WI38 (cell line): ENCODE results near the gene CAPN5.

ENCODE experiments used
- H3K4me3 ChIP-seq: 2 replicates; pipeline ENCODE4 v1.5.1; 2011; ENCODE audit warnings: low read depth, mild to moderate bottlenecking, control low read depth, low read length
- TF ChIP-seq, protein P1 (sequence below): IDR thresholded peaks from 2 replicates; pipeline ENCODE4 v1.5.1; 2012; ENCODE audit warnings: low read depth, mild to moderate bottlenecking, control low read depth, low read length

CAPN5 gene

GRCh38 chr11:77083566-77084245, 16.9 kb downstream of the CAPN5 start:
- TF ChIP-seq, protein P1, sequence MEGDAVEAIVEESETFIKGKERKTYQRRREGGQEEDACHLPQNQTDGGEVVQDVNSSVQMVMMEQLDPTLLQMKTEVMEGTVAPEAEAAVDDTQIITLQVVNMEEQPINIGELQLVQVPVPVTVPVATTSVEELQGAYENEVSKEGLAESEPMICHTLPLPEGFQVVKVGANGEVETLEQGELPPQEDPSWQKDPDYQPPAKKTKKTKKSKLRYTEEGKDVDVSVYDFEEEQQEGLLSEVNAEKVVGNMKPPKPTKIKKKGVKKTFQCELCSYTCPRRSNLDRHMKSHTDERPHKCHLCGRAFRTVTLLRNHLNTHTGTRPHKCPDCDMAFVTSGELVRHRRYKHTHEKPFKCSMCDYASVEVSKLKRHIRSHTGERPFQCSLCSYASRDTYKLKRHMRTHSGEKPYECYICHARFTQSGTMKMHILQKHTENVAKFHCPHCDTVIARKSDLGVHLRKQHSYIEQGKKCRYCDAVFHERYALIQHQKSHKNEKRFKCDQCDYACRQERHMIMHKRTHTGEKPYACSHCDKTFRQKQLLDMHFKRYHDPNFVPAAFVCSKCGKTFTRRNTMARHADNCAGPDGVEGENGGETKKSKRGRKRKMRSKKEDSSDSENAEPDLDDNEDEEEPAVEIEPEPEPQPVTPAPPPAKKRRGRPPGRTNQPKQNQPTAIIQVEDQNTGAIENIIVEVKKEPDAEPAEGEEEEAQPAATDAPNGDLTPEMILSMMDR: no peak
- no peak overlapping the region for H3K4me3 ChIP-seq

- TF ChIP-seq, protein P1: no peak
- no peak overlapping the region for H3K4me3 ChIP-seq
These were observed 17.9 kb downstream of the CAPN5 start for GRCh38 chr11:77084581-77085191.

DNA sequence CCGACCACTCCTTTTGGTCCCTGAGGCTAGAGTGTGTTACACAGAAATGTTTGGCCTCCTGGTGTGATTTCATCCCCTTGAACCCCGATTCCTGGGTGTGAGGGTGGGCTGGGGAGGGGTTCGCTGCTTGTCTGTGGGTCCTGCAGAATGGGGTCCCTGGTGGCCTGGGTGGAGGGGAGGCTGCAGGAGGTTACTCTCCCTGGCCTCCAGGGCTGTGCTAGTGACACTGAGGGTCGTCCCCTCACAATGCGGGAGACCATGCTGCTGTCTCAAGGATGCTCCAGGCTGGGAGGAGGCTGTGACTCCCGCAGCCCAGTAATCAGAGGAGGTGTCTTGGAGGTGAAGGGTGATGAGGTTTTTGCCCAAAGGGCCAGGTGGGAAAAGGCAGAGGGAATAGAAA, 18.9 kb downstream of the CAPN5 start:
- TF ChIP-seq, protein P1: no peak
- no peak overlapping the region for H3K4me3 ChIP-seq

DNA sequence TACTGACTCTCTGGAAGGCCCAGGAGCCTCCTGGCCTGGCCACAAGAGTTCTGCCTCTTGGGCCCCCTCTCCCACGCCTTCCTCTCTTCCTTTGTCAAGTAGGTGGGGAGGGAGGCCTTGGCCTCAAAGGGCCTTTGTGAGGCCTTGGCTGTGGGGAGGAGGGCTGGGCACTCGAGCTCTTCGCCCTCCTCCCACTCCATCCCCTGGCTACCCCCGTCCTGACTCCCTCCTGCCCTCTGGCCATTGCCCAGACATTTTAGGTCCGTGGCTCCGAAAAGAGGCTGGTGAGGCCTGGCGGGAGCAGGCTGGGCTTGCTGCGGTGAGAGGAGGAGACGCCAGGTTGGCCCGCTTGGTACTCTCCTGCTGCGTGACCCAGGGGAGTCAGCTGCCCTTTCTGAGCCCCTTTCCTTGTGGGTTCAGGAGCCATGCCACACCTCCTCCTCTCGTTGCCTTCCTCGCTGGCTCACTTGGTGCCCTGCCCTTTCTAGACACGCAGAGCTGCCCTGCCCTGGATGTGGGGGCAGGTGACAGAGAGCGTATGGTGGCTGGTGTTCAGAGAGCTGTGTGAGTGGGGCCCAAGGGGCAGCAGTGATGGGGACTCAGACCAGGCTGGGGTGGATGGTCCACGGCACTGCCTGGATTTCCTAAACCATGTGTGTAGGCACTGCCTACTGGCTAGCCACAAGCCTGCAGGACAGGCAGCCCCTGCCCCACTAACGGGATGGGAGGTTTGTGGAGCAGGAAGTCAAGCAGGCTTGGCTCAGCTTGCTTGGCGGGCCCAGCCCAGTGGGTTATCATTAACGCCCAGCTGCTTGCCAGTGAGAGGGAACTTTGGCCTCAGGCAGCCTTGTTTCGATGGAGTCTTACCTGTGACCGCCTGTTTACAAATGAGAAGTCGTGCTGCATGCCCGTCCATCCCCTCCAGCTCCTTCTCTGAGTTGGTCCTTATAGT, 20.0 kb downstream of the CAPN5 start:
- no peak overlapping the region for H3K4me3 ChIP-seq
- TF ChIP-seq, protein P1: no peak

GRCh38 chr11:77087723-77088225, 21.0 kb downstream of the CAPN5 start:
- H3K4me3 ChIP-seq: no peak overlapping the region
- TF ChIP-seq, protein P1: no peak

GRCh38 chr11:77088236-77089003, 21.6 kb downstream of the CAPN5 start:
- no peak overlapping the region for H3K4me3 ChIP-seq
- TF ChIP-seq, protein P1: no peak
